IPS-20b (cell line): ENCODE data around the gene ATM.
"Not testable (repeated sequence)": the region's sequence is repeated elsewhere in the genome, so short reads cannot be mapped to it uniquely, and the experiment has no call there.

Source experiments
- H3K27ac ChIP-seq: one replicate; pipeline ENCODE4 v1.5.1; 2013; ENCODE audit warnings: low read length
- H3K27me3 ChIP-seq: 2 replicates; pipeline ENCODE4 v1.6.1; 2013; ENCODE audit warnings: mild to moderate bottlenecking, low read length, inconsistent platforms; ENCODE audit not compliant: insufficient read depth
- H3K36me3 ChIP-seq: 2 replicates; pipeline ENCODE4 v1.6.1; 2013; ENCODE audit warnings: low read depth, mild to moderate bottlenecking, inconsistent platforms, low read length, moderate library complexity; ENCODE audit not compliant: insufficient read depth
- H3K4me1 ChIP-seq: 2 replicates; pipeline ENCODE4 v1.6.1; 2013; ENCODE audit warnings: mild to moderate bottlenecking, control low read depth, inconsistent platforms, low read length, moderate library complexity; ENCODE audit not compliant: insufficient read depth
- H3K4me3 ChIP-seq: 2 replicates; pipeline ENCODE4 v1.5.1; 2013; ENCODE audit warnings: mild to moderate bottlenecking, low read length, inconsistent platforms
- H3K9ac ChIP-seq: 2 replicates; pipeline ENCODE4 v1.6.1; 2013; ENCODE audit warnings: low read depth, mild to moderate bottlenecking, inconsistent platforms, low read length, moderate library complexity
- H3K9me3 ChIP-seq: 2 replicates; pipeline ENCODE4 v1.6.1; 2013; ENCODE audit warnings: mild to moderate bottlenecking, low read depth, low read length, inconsistent platforms; ENCODE audit not compliant: insufficient read depth

Gene ATM

DNA sequence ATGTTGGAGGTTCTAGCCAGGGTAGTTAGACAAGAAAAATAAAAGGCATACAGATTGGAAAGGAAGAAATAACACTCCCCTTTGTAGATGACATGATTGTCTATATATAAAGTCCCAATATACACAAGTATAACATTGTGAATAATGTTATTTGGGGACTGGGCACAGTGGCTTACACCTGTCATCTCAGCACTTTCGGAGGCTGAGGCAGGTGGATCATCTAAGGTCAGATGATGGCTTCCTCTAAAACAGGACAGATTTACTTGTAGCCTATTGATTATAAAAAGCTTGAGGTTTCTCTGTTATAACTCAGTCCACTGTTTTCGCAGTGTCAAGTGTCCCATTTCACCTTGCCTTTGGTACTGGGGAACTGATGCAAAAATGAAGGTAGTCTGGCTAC is 19.6 kb downstream of the ATM start:
- H3K27ac ChIP-seq: no peak overlapping the region
- no peaks in the 10 kb centered on the region for H3K4me1 ChIP-seq
- H3K9ac ChIP-seq: no peak overlapping the region
- H3K9me3 ChIP-seq: no peaks in the 10 kb centered on the region
- H3K36me3 ChIP-seq: peaks cover 69% of the 10 kb centered on the region
- H3K27me3 ChIP-seq: no peaks in the 10 kb centered on the region
- H3K4me3 ChIP-seq: no peak overlapping the region

DNA sequence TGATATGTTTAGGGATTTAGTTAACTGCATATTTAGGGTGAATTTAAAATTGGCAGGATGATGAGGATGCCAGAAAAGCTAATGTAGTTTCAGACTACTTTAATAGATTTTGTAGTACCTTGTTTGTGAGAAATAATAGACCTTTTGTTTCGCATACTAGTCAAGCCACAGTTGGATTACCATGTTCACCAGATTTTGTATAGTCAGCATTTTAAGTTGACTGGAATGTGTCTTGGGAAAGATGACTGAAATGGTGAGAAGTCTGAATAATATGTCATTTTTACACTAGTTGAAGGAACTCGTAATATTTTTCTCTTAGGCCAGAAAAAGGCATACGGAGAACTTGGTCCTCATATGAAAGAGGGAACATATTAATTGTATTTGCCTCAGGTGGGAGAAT is 23.4 kb downstream of the ATM start:
- H3K36me3 ChIP-seq: peaks cover 80% of the 10 kb centered on the region

DNA sequence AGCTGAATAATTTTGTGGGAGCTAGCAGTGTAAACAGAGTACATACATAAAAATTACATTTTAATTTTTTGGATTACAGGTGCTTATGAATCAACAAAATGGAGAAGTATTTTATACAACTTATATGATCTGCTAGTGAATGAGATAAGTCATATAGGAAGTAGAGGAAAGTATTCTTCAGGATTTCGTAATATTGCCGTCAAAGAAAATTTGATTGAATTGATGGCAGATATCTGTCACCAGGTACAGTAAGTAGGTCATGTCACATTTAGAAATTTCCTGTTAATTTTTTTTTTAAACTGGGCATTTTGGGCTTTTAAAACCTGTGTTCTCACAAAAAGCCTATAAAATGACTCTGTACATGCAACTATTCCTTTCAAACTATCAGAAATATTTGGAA is 24.0 kb downstream of the ATM start:
- Histone ChIP-seq H3K9me3 (no peaks in the 10 kb centered on the region), H3K4me1 (no peaks in the 10 kb centered on the region), H3K36me3 (peaks cover 83% of the 10 kb centered on the region), H3K27me3 (no peaks in the 10 kb centered on the region), H3K27ac (no peak overlapping the region), H3K4me3 (no peak overlapping the region), H3K9ac (no peak overlapping the region)

More for the DNA sequence above, 23.4 kb downstream of the ATM start:
- H3K9ac ChIP-seq: no peak overlapping the region
- no peaks in the 10 kb centered on the region for H3K9me3 ChIP-seq
- H3K4me1 ChIP-seq: no peaks in the 10 kb centered on the region
- no peak overlapping the region for H3K4me3 ChIP-seq
- H3K27me3 ChIP-seq: no peaks in the 10 kb centered on the region
- H3K27ac ChIP-seq: no peak overlapping the region

DNA sequence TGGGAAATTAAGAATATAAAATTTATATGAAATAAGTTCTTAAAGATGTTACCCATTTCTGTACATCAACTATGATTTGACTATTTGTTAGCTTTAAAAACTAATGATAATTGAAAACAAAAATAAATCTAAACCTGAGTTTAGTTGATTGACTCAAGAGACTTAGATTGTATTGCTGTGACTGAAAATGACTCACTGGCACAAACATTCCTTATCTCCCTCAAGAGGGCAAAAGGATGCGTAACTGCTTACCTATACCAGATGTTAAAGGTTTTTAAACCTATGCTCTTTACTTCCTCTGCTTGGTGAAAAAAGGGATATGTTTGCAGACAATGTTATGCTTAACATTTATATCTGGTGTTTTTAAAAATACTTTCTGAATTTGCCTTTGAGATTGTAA is 30.3 kb downstream of the ATM start:
- Histone ChIP-seq H3K9me3 (no peaks in the 10 kb centered on the region), H3K4me1 (no peaks in the 10 kb centered on the region), H3K27me3 (no peaks in the 10 kb centered on the region), H3K9ac (no peak overlapping the region), H3K4me3 (no peak overlapping the region), H3K36me3 (peaks cover 91% of the 10 kb centered on the region), H3K27ac (no peak overlapping the region)

GRCh38 chr11:108269583-108269982 is 46.7 kb downstream of the ATM start:
- H3K4me1 ChIP-seq: no peaks in the 10 kb centered on the region
- H3K27ac ChIP-seq: no peak overlapping the region
- H3K9ac ChIP-seq: no peak overlapping the region
- peaks cover 67% of the 10 kb centered on the region for H3K36me3 ChIP-seq
- no peaks in the 10 kb centered on the region for H3K27me3 ChIP-seq
- H3K9me3 ChIP-seq: no peaks in the 10 kb centered on the region
- H3K4me3 ChIP-seq: no peak overlapping the region

DNA sequence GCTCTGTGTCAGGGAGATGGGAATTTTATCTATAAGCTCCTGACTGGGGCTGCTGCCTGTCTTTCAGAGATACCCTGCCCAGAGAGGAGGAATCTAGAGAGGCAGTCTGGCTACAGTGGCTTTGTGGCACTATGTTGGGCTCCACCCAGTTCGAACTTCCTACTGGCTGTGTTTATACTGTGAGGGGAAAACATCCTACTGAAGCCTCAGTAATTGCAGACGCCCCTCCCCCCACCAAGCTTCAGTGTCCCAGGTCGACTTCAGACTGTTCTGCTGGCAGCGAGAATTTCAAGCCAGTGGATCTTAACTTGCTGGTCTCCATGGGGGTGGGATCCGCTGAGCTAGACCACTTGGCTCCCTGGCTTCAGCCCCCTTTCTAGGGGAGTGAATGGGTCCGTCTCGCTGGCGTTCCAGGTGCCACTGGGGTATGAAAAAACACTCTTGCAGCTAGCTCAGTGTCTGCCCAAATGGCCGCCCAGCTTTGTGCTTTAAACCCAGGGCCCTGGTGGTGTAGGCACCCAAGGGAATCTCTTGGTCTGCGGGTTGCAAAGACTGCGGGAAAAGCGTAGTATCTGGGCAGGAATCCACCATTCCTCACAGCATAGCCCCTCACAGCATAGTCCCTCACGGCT is 54.2 kb downstream of the ATM start:
- peaks cover 78% of the 10 kb centered on the region for H3K36me3 ChIP-seq

DNA sequence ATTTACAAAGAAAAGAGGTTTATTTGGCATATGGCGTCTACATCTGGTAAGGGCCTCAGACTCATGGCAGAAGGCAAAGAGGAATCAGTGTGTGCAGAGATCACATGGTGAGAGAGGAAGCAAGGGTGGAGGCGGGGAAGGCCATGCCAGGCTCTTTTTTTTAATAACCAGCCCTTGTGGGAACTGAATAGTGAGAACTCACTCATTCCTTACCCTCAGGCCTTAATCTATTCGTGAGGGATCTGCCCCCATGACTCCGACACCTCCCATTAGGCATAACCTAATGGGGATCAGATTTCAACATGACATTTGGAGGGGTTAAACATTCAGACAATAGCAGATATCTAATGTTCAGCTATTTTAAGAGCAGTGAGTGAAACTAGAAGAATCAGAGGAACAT is 55.7 kb downstream of the ATM start:
- H3K4me1 ChIP-seq: no peaks in the 10 kb centered on the region
- peaks cover 76% of the 10 kb centered on the region for H3K36me3 ChIP-seq
- H3K4me3 ChIP-seq: no peak overlapping the region
- H3K27ac ChIP-seq: no peak overlapping the region
- H3K9ac ChIP-seq: no peak overlapping the region
- no peaks in the 10 kb centered on the region for H3K9me3 ChIP-seq
- no peaks in the 10 kb centered on the region for H3K27me3 ChIP-seq

More for the DNA sequence above, 54.2 kb downstream of the ATM start:
- not testable (repeated sequence) for H3K27ac ChIP-seq, H3K4me3 ChIP-seq, H3K9ac ChIP-seq, H3K4me1 ChIP-seq, H3K27me3 ChIP-seq, H3K9me3 ChIP-seq

- H3K9ac ChIP-seq: no peak overlapping the region
- H3K27me3 ChIP-seq: no peaks in the 10 kb centered on the region
- no peaks in the 10 kb centered on the region for H3K4me1 ChIP-seq
- H3K9me3 ChIP-seq: no peaks in the 10 kb centered on the region
- peaks cover 75% of the 10 kb centered on the region for H3K36me3 ChIP-seq
- no peak overlapping the region for H3K27ac ChIP-seq
- no peak overlapping the region for H3K4me3 ChIP-seq
Measured at GRCh38 chr11:108278954-108279353, 56.1 kb downstream of the ATM start.

DNA sequence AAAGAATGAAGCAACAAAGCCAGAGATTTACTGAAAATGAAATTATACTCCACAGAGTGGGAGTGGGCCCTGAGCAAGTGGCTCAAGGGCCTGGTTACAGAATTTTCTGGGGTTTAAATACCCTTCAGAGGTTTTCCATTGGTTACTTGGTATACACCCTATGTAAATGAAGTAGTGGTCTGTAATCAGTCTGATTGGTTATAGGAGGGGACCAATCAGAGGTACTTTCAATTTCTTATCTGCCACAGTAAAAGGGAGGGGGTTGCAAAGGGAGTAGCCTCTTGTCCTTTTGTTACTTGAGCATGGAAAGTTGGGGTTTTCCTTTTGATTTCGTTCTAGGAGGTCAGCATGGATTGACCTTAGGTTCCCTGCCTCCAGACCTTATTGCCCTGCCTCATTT is 63.5 kb downstream of the ATM start:
- H3K36me3 ChIP-seq: peaks cover 89% of the 10 kb centered on the region
- H3K9ac ChIP-seq: no peak overlapping the region
- H3K27me3 ChIP-seq: no peaks in the 10 kb centered on the region
- no peaks in the 10 kb centered on the region for H3K4me1 ChIP-seq
- H3K9me3 ChIP-seq: no peaks in the 10 kb centered on the region
- no peak overlapping the region for H3K27ac ChIP-seq
- no peak overlapping the region for H3K4me3 ChIP-seq

GRCh38 chr11:108286956-108287355 is 64.1 kb downstream of the ATM start:
- Histone ChIP-seq H3K9ac (no peak overlapping the region), H3K36me3 (peaks cover 92% of the 10 kb centered on the region), H3K27ac (no peak overlapping the region), H3K4me3 (no peak overlapping the region), H3K9me3 (no peaks in the 10 kb centered on the region), H3K4me1 (no peaks in the 10 kb centered on the region), H3K27me3 (no peaks in the 10 kb centered on the region)

GRCh38 chr11:108289066-108289465 is 66.2 kb downstream of the ATM start:
- H3K4me3 ChIP-seq, H3K27me3 ChIP-seq, H3K9ac ChIP-seq, H3K4me1 ChIP-seq, H3K27ac ChIP-seq, H3K9me3 ChIP-seq: not testable (repeated sequence)
- peaks cover 92% of the 10 kb centered on the region for H3K36me3 ChIP-seq

- Histone ChIP-seq H3K9me3 (no peaks in the 10 kb centered on the region), H3K9ac (no peak overlapping the region), H3K27me3 (no peaks in the 10 kb centered on the region), H3K27ac (no peak overlapping the region), H3K4me3 (no peak overlapping the region), H3K36me3 (peaks cover 88% of the 10 kb centered on the region), H3K4me1 (no peaks in the 10 kb centered on the region)
Measured at GRCh38 chr11:108289699-108290098, 66.8 kb downstream of the ATM start.
